Measurements from ENCODE around the gene PNMA8A. TPM values are rescaled to one million over a fixed set of nuclear protein-coding genes. Genes with fewer than 3 reads are reported as not detected.

PNMA8A gene
- total and polyA plus RNA-seq, 2 of the 8 experiments (the other 6 are each of a cell fraction or from before 2014, with no cell fraction given): 10.0 to 22.8 TPM

DNA sequence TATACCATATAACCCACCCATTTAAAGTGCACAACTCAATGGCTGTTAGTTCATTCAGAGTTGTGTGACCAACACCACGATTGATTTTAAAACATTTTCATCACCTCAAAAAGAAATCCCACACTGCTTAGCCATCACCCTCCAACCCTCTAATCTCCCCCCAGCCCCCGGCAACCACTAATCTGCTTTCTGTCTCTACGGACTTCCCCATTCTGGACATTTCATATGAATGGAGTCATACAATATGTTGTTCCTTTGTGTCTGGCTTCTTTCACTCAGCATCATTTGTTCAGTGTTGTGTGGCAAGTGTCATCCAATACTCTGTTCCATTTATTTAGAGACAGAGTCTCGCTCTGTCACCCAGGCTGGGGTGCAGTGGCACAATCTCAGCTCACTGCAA lies 28.3 kb upstream of the PNMA8A start (continued):
- TF ChIP-seq, protein P1, sequence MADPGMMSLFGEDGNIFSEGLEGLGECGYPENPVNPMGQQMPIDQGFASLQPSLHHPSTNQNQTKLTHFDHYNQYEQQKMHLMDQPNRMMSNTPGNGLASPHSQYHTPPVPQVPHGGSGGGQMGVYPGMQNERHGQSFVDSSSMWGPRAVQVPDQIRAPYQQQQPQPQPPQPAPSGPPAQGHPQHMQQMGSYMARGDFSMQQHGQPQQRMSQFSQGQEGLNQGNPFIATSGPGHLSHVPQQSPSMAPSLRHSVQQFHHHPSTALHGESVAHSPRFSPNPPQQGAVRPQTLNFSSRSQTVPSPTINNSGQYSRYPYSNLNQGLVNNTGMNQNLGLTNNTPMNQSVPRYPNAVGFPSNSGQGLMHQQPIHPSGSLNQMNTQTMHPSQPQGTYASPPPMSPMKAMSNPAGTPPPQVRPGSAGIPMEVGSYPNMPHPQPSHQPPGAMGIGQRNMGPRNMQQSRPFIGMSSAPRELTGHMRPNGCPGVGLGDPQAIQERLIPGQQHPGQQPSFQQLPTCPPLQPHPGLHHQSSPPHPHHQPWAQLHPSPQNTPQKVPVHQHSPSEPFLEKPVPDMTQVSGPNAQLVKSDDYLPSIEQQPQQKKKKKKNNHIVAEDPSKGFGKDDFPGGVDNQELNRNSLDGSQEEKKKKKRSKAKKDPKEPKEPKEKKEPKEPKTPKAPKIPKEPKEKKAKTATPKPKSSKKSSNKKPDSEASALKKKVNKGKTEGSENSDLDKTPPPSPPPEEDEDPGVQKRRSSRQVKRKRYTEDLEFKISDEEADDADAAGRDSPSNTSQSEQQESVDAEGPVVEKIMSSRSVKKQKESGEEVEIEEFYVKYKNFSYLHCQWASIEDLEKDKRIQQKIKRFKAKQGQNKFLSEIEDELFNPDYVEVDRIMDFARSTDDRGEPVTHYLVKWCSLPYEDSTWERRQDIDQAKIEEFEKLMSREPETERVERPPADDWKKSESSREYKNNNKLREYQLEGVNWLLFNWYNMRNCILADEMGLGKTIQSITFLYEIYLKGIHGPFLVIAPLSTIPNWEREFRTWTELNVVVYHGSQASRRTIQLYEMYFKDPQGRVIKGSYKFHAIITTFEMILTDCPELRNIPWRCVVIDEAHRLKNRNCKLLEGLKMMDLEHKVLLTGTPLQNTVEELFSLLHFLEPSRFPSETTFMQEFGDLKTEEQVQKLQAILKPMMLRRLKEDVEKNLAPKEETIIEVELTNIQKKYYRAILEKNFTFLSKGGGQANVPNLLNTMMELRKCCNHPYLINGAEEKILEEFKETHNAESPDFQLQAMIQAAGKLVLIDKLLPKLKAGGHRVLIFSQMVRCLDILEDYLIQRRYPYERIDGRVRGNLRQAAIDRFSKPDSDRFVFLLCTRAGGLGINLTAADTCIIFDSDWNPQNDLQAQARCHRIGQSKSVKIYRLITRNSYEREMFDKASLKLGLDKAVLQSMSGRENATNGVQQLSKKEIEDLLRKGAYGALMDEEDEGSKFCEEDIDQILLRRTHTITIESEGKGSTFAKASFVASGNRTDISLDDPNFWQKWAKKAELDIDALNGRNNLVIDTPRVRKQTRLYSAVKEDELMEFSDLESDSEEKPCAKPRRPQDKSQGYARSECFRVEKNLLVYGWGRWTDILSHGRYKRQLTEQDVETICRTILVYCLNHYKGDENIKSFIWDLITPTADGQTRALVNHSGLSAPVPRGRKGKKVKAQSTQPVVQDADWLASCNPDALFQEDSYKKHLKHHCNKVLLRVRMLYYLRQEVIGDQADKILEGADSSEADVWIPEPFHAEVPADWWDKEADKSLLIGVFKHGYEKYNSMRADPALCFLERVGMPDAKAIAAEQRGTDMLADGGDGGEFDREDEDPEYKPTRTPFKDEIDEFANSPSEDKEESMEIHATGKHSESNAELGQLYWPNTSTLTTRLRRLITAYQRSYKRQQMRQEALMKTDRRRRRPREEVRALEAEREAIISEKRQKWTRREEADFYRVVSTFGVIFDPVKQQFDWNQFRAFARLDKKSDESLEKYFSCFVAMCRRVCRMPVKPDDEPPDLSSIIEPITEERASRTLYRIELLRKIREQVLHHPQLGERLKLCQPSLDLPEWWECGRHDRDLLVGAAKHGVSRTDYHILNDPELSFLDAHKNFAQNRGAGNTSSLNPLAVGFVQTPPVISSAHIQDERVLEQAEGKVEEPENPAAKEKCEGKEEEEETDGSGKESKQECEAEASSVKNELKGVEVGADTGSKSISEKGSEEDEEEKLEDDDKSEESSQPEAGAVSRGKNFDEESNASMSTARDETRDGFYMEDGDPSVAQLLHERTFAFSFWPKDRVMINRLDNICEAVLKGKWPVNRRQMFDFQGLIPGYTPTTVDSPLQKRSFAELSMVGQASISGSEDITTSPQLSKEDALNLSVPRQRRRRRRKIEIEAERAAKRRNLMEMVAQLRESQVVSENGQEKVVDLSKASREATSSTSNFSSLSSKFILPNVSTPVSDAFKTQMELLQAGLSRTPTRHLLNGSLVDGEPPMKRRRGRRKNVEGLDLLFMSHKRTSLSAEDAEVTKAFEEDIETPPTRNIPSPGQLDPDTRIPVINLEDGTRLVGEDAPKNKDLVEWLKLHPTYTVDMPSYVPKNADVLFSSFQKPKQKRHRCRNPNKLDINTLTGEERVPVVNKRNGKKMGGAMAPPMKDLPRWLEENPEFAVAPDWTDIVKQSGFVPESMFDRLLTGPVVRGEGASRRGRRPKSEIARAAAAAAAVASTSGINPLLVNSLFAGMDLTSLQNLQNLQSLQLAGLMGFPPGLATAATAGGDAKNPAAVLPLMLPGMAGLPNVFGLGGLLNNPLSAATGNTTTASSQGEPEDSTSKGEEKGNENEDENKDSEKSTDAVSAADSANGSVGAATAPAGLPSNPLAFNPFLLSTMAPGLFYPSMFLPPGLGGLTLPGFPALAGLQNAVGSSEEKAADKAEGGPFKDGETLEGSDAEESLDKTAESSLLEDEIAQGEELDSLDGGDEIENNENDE (IDR thresholded peaks at IDR 0.05; ENCODE audit: insufficient replicate concordance, low read length): no peak
- TF ChIP-seq MAFK (IDR thresholded peaks at IDR 0.05; ENCODE audit: low read depth, low read length): no peak
- no peak for TF ChIP-seq POLR2AphosphoS5 (IDR thresholded peaks at IDR 0.05; ENCODE audit: low read depth, low read length)

All from H1 (cell line).